Nephron progenitor cell (in vitro differentiated cells): ENCODE results near the gene CDK6.

Source experiments
- DNase-seq: peaks from one replicate; pipeline ENCODE4 v3.0.0; 2021
- H3K27ac Mint-ChIP-seq: 2 replicates; pipeline ENCODE4 v1.8.0; 2021; ENCODE audit warnings: mild to moderate bottlenecking, moderate library complexity, mixed read lengths
- H3K27me3 Mint-ChIP-seq: 2 replicates; pipeline ENCODE4 v1.8.0; 2021; ENCODE audit warnings: mild to moderate bottlenecking, low read depth, mixed read lengths; ENCODE audit not compliant: poor library complexity
- H3K36me3 Mint-ChIP-seq: 2 replicates; pipeline ENCODE4 v1.8.0; 2021; ENCODE audit warnings: low read depth, mixed read lengths
- H3K4me1 Mint-ChIP-seq: 2 replicates; pipeline ENCODE4 v1.8.0; 2021; ENCODE audit warnings: mixed read lengths
- H3K4me3 Mint-ChIP-seq: 2 replicates; pipeline ENCODE4 v1.8.0; 2021; ENCODE audit warnings: mild to moderate bottlenecking, moderate library complexity, mixed read lengths
- H3K9me3 Mint-ChIP-seq: 2 replicates; pipeline ENCODE4 v1.8.0; 2021; ENCODE audit warnings: mild to moderate bottlenecking, moderate library complexity, mixed read lengths
- CTCF ChIP-seq: fragments of 200-600 bp; sonication (generic); IDR thresholded peaks from 2 replicates; pipeline ENCODE4 v1.5.0; 2021; ENCODE audit warnings: antibody characterized with exemption

CDK6 gene

GRCh38 chr7:92767437-92767836 lies 68.9 kb downstream of the CDK6 start:
- Mint-ChIP-seq H3K27me3 (peaks cover 7% of the 10 kb centered on the region), H3K36me3 (peaks cover 26% of the 10 kb centered on the region), H3K4me1 (peaks cover 51% of the 10 kb centered on the region), H3K9me3 (no peaks in the 10 kb centered on the region), H3K4me3 (no peak overlapping the region), H3K27ac (no peak overlapping the region)
- TF ChIP-seq CTCF, result no peak
- no peak for DNase-seq

GRCh38 chr7:92766461-92767003 lies 69.8 kb downstream of the CDK6 start:
- peaks cover 59% of the 10 kb centered on the region for H3K4me1 Mint-ChIP-seq
- no peak for TF ChIP-seq CTCF

GRCh38 chr7:92765725-92766124 lies 70.6 kb downstream of the CDK6 start:
- no peak for TF ChIP-seq CTCF
- H3K9me3 Mint-ChIP-seq, result no peaks in the 10 kb centered on the region
- peaks cover 11% of the 10 kb centered on the region for H3K27me3 Mint-ChIP-seq
- H3K4me3 Mint-ChIP-seq, result no peak overlapping the region
- H3K4me1 Mint-ChIP-seq, result peaks cover 64% of the 10 kb centered on the region
- no peak for DNase-seq
- H3K36me3 Mint-ChIP-seq, result peaks cover 28% of the 10 kb centered on the region
- H3K27ac Mint-ChIP-seq, result no peak overlapping the region

More at GRCh38 chr7:92766461-92767003, 69.8 kb downstream of the CDK6 start:
- Mint-ChIP-seq H3K27me3 (peaks cover 7% of the 10 kb centered on the region), H3K36me3 (peaks cover 26% of the 10 kb centered on the region), H3K4me3 (no peak overlapping the region), H3K27ac (no peak overlapping the region), H3K9me3 (no peaks in the 10 kb centered on the region)
- DNase-seq, result no peak

GRCh38 chr7:92763636-92764423 lies 72.5 kb downstream of the CDK6 start:
- no peak overlapping the region for H3K4me3 Mint-ChIP-seq
- DNase-seq, result no peak
- no peak overlapping the region for H3K27ac Mint-ChIP-seq
- H3K36me3 Mint-ChIP-seq, result peaks cover 22% of the 10 kb centered on the region
- no peak for TF ChIP-seq CTCF
- peaks cover 71% of the 10 kb centered on the region for H3K4me1 Mint-ChIP-seq
- H3K27me3 Mint-ChIP-seq, result peaks cover 13% of the 10 kb centered on the region
- H3K9me3 Mint-ChIP-seq, result no peaks in the 10 kb centered on the region

GRCh38 chr7:92762851-92763250 lies 73.5 kb downstream of the CDK6 start:
- Mint-ChIP-seq H3K27ac (no peak overlapping the region), H3K4me3 (no peak overlapping the region), H3K9me3 (no peaks in the 10 kb centered on the region), H3K36me3 (peaks cover 24% of the 10 kb centered on the region), H3K4me1 (peaks cover 71% of the 10 kb centered on the region), H3K27me3 (peaks cover 17% of the 10 kb centered on the region)
- TF ChIP-seq CTCF, result no peak
- DNase-seq, result no peak
